ENCODE data around the gene CDR2. TPM values are rescaled to one million over a fixed set of nuclear protein-coding genes. Genes with fewer than 3 reads are reported as not detected.

The CDR2 gene
- total RNA-seq, 2 donors from 2014 or later = 17.6 to 24.3 TPM

GRCh38 chr16:22333457-22333994 is 40.9 kb downstream of the CDR2 start:
- no peaks in the 10 kb centered on the region for H3K27me3 Mint-ChIP-seq (ENCODE audit: insufficient read depth)
- H3K9me3 ChIP-seq (ENCODE audit: control insufficient read depth, low read length) = peaks cover 31% of the 10 kb centered on the region
- no peak overlapping the region for H3K4me3 Mint-ChIP-seq
- H3K9ac ChIP-seq (ENCODE audit: extremely low read depth, low read length, poor library complexity, severe bottlenecking) = no peak overlapping the region
- no peaks in the 10 kb centered on the region for H3K4me1 Mint-ChIP-seq
- H3K4me3 ChIP-seq (ENCODE audit: low read length) = no peak overlapping the region
- peaks cover 90% of the 10 kb centered on the region for H3K36me3 ChIP-seq (ENCODE audit: control insufficient read depth, insufficient read depth, low read length)
- WGBS, 2 experiments (ENCODE audit: insufficient coverage in 1 of 2, insufficient read length in 1 of 2) = 78 to 80% methylated on average over 6 of the region's 6 CpGs
- no peak for TF ChIP-seq CTCF (conservative IDR thresholded peaks at IDR 0.05)
- H3K27ac ChIP-seq (ENCODE audit: low read depth, low read length) = no peak overlapping the region
- peaks cover 26% of the 10 kb centered on the region for H3K9me3 Mint-ChIP-seq
- H3K27me3 ChIP-seq (ENCODE audit: control insufficient read depth, insufficient read depth, low read length, poor library complexity, severe bottlenecking) = no peaks in the 10 kb centered on the region
- H3K36me3 Mint-ChIP-seq (ENCODE audit: low read depth) = peaks cover 82% of the 10 kb centered on the region
- no peak for DNase-seq
- no peaks in the 10 kb centered on the region for H3K4me1 ChIP-seq (ENCODE audit: control insufficient read depth, insufficient read depth, low read length)
- no peak overlapping the region for H3K27ac Mint-ChIP-seq

GRCh38 chr16:22330326-22330725 is 44.1 kb downstream of the CDR2 start:
- Histone ChIP-seq H3K27ac (ENCODE audit: low read depth, low read length) (no peak overlapping the region), H3K9me3 (ENCODE audit: control insufficient read depth, low read length) (no peaks in the 10 kb centered on the region), H3K9ac (ENCODE audit: extremely low read depth, low read length, poor library complexity, severe bottlenecking) (no peak overlapping the region), H3K36me3 (ENCODE audit: control insufficient read depth, insufficient read depth, low read length) (peaks cover 82% of the 10 kb centered on the region), H3K27me3 (ENCODE audit: control insufficient read depth, insufficient read depth, low read length, poor library complexity, severe bottlenecking) (no peaks in the 10 kb centered on the region), H3K4me3 (ENCODE audit: low read length) (no peak overlapping the region), H3K4me1 (ENCODE audit: control insufficient read depth, insufficient read depth, low read length) (no peaks in the 10 kb centered on the region)
- Mint-ChIP-seq H3K9me3 (no peaks in the 10 kb centered on the region), H3K27ac (no peak overlapping the region), H3K4me1 (no peaks in the 10 kb centered on the region), H3K27me3 (ENCODE audit: insufficient read depth) (no peaks in the 10 kb centered on the region), H3K36me3 (ENCODE audit: low read depth) (peaks cover 78% of the 10 kb centered on the region), H3K4me3 (no peak overlapping the region)
- no peak for TF ChIP-seq CTCF (conservative IDR thresholded peaks at IDR 0.05)
- WGBS, 2 experiments (ENCODE audit: insufficient coverage in 1 of 2, insufficient read length in 1 of 2) = 93 to 94% methylated on average over 4 of the region's 4 CpGs
- DNase-seq = no peak

DNA sequence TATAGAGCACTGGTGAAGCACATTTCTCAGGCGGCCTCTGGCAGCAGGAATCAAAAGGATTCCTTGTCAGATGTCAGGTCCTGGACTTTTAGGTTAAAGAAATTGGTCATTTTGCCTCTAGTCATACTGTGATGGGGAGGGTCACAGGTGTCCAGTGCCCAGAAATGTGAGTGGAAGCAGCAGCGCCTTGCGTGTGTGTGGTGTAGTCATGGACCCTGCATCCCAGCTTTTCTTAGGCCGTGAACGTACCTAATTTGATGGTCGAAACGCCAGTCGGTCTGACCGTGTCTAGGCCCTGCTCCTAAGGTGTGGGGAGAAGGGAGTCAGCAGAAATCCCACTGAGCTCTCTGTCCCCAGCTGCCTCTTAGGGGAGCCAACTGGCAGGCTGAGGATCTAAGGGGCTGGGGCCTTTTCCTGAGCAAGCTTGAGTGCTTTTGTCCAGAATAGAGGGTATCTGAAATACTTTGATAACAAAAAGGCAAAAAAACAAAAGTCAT is 45.2 kb downstream of the CDR2 start:
- 93 to 94% methylated on average over 2 to 9 of the region's 9 CpGs for WGBS, 2 experiments (ENCODE audit: insufficient coverage in 1 of 2, insufficient read length in 1 of 2)
- Histone ChIP-seq H3K9me3 (ENCODE audit: control insufficient read depth, low read length) (no peaks in the 10 kb centered on the region), H3K4me3 (ENCODE audit: low read length) (no peak overlapping the region), H3K9ac (ENCODE audit: extremely low read depth, low read length, poor library complexity, severe bottlenecking) (no peak overlapping the region), H3K36me3 (ENCODE audit: control insufficient read depth, insufficient read depth, low read length) (peaks cover 78% of the 10 kb centered on the region), H3K27ac (ENCODE audit: low read depth, low read length) (no peak overlapping the region), H3K27me3 (ENCODE audit: control insufficient read depth, insufficient read depth, low read length, poor library complexity, severe bottlenecking) (no peaks in the 10 kb centered on the region), H3K4me1 (ENCODE audit: control insufficient read depth, insufficient read depth, low read length) (no peaks in the 10 kb centered on the region)
- DNase-seq = no peak
- Mint-ChIP-seq H3K27me3 (ENCODE audit: insufficient read depth) (no peaks in the 10 kb centered on the region), H3K4me3 (no peak overlapping the region), H3K36me3 (ENCODE audit: low read depth) (peaks cover 75% of the 10 kb centered on the region), H3K9me3 (no peaks in the 10 kb centered on the region), H3K4me1 (no peaks in the 10 kb centered on the region), H3K27ac (no peak overlapping the region)
- no peak for TF ChIP-seq CTCF (conservative IDR thresholded peaks at IDR 0.05)

Measured in endodermal cell (in vitro differentiated cells).